SK-N-SH treated with all-trans-retinoic acid at 6 μM for 48 hours (cell line): Measurements from ENCODE around the gene CACHD1.

Source experiments
- ATAC-seq: fragments of 200-7000 bp; cut with Tn5 transposase; 3 replicates; pipeline ENCODE4 v1.9.1; 2020; ENCODE audit warnings: mild to moderate bottlenecking, moderate library complexity
- ARNTL ChIP-seq: fragments of 450-650 bp; formaldehyde crosslinking; IDR thresholded peaks from 2 replicates; pipeline ENCODE4 v1.5.0; 2020; ENCODE audit warnings: low read depth, mild to moderate bottlenecking, moderate library complexity, borderline replicate concordance
- BACH2 ChIP-seq: fragments of 250-450 bp; sonication (Bioruptor Pico); IDR thresholded peaks from 2 replicates; pipeline ENCODE4 v1.9.0; 2021; ENCODE audit warnings: mild to moderate bottlenecking, borderline replicate concordance
- CREB5 ChIP-seq: fragments of 250-450 bp; sonication (Bioruptor Pico); IDR thresholded peaks from 2 replicates; pipeline ENCODE4 v1.5.1; 2020; ENCODE audit warnings: low read depth, mild to moderate bottlenecking, moderate library complexity
- CSDC2 ChIP-seq: fragments of 250-450 bp; sonication (Bioruptor Pico); IDR thresholded peaks from 2 replicates; pipeline ENCODE4 v1.5.0; 2020; ENCODE audit warnings: mild to moderate bottlenecking, moderate library complexity
- ESRRG ChIP-seq: fragments of 250-450 bp; sonication (Bioruptor Pico); IDR thresholded peaks from 2 replicates; pipeline ENCODE4 v1.6.1; 2021; ENCODE audit warnings: mild to moderate bottlenecking
- GLIS3 ChIP-seq: fragments of 250-450 bp; sonication (Bioruptor Pico); IDR thresholded peaks from 2 replicates; pipeline ENCODE4 v1.5.0; 2020; ENCODE audit warnings: mild to moderate bottlenecking, moderate library complexity
- ISL1 ChIP-seq: fragments of 250-450 bp; sonication (Bioruptor Pico); IDR thresholded peaks from 2 replicates; pipeline ENCODE4 v2.1.2; 2022; ENCODE audit warnings: mild to moderate bottlenecking, moderate library complexity
- OSR1 ChIP-seq: fragments of 250-450 bp; sonication (Bioruptor Pico); IDR thresholded peaks from 2 replicates; pipeline ENCODE4 v1.8.0; 2022; ENCODE audit warnings: moderate library complexity, mild to moderate bottlenecking, inconsistent platforms
- PATZ1 ChIP-seq: fragments of 250-450 bp; sonication (Bioruptor Pico); IDR thresholded peaks from 2 replicates; pipeline ENCODE4 v1.8.0; 2020; ENCODE audit warnings: mild to moderate bottlenecking, moderate library complexity, borderline replicate concordance
- POU6F1 ChIP-seq: fragments of 250-450 bp; sonication (Bioruptor Pico); IDR thresholded peaks from 2 replicates; pipeline ENCODE4 v1.8.0; 2021; ENCODE audit warnings: low read depth, mild to moderate bottlenecking, moderate library complexity, borderline replicate concordance
- RARB ChIP-seq: fragments of 250-450 bp; sonication (Bioruptor Pico); IDR thresholded peaks from 2 replicates; pipeline ENCODE4 v1.8.0; 2021; ENCODE audit warnings: mild to moderate bottlenecking, moderate library complexity
- SNAI2 ChIP-seq: fragments of 250-450 bp; sonication (Bioruptor Pico); IDR thresholded peaks from 2 replicates; pipeline ENCODE4 v1.5.0; 2020; ENCODE audit warnings: mild to moderate bottlenecking, moderate library complexity
- TCF4 ChIP-seq: fragments of 250-450 bp; sonication (Bioruptor Pico); IDR thresholded peaks from 2 replicates; pipeline ENCODE4 v1.8.0; 2021; ENCODE audit warnings: mild to moderate bottlenecking, moderate library complexity, borderline replicate concordance
- TOX ChIP-seq: fragments of 250-450 bp; sonication (Bioruptor Pico); IDR thresholded peaks from 2 replicates; pipeline ENCODE4 v1.8.0; 2021; ENCODE audit warnings: mild to moderate bottlenecking, moderate library complexity, borderline replicate concordance
- TSHZ2 ChIP-seq: fragments of 250-450 bp; sonication (Bioruptor Pico); IDR thresholded peaks from 2 replicates; pipeline ENCODE4 v1.5.0; 2020; ENCODE audit warnings: mild to moderate bottlenecking, moderate library complexity
- ZC3H10 ChIP-seq: fragments of 250-450 bp; sonication (Bioruptor Pico); IDR thresholded peaks from 2 replicates; pipeline ENCODE4 v1.5.1; 2021; ENCODE audit warnings: mild to moderate bottlenecking, moderate library complexity
- ZFP3 ChIP-seq: fragments of 250-450 bp; sonication (Bioruptor Pico); IDR thresholded peaks from 2 replicates; pipeline ENCODE4 v1.5.0; 2020; ENCODE audit warnings: mild to moderate bottlenecking, moderate library complexity
- ZNF565 ChIP-seq: fragments of 450-650 bp; formaldehyde crosslinking; conservative IDR thresholded peaks from 2 replicates; pipeline ENCODE4 v1.5.0; 2020; ENCODE audit warnings: low read depth, mild to moderate bottlenecking, moderate library complexity
- ZNF70 ChIP-seq: fragments of 450-650 bp; formaldehyde crosslinking; IDR thresholded peaks from 2 replicates; pipeline ENCODE4 v1.5.0; 2020; ENCODE audit warnings: mild to moderate bottlenecking, moderate library complexity
- ZNF8 ChIP-seq: fragments of 450-650 bp; formaldehyde crosslinking; IDR thresholded peaks from 2 replicates; pipeline ENCODE4 v1.5.0; 2020; ENCODE audit warnings: mild to moderate bottlenecking, moderate library complexity

CACHD1 gene

GRCh38 chr1:64692911-64693310 lies 223.0 kb downstream of the CACHD1 start:
- no peak for ATAC-seq
- TF ChIP-seq POU6F1 (CRISPR knock-in tag): no peak
- TF ChIP-seq ESRRG (CRISPR knock-in tag): no peak
- no peak for TF ChIP-seq ZNF565 (CRISPR knock-in tag)
- TF ChIP-seq ZFP3: no peak
- TF ChIP-seq ISL1 (CRISPR knock-in tag): no peak
- TF ChIP-seq SNAI2 (CRISPR knock-in tag): no peak
- no peak for TF ChIP-seq CREB5 (CRISPR knock-in tag)
- TF ChIP-seq ZC3H10 (CRISPR knock-in tag): no peak
- TF ChIP-seq TSHZ2 (CRISPR knock-in tag): no peak
- no peak for TF ChIP-seq TOX (CRISPR knock-in tag)
- no peak for TF ChIP-seq CSDC2 (CRISPR knock-in tag)
- TF ChIP-seq ZNF70 (CRISPR knock-in tag): no peak

GRCh38 chr1:64693406-64693805 lies 223.5 kb downstream of the CACHD1 start:
- TF ChIP-seq ZNF565 (CRISPR knock-in tag) (no peak), BACH2 (no peak), TCF4 (no peak), ZNF8 (CRISPR knock-in tag) (no peak), TSHZ2 (CRISPR knock-in tag) (no peak), ARNTL (CRISPR knock-in tag) (no peak), TOX (CRISPR knock-in tag) (no peak), CSDC2 (CRISPR knock-in tag) (no peak), GLIS3 (CRISPR knock-in tag) (no peak), OSR1 (CRISPR knock-in tag) (no peak), ZNF70 (CRISPR knock-in tag) (no peak), ISL1 (CRISPR knock-in tag) (no peak), POU6F1 (CRISPR knock-in tag) (no peak)
- ATAC-seq: no peak

GRCh38 chr1:64696879-64697278 lies 226.9 kb downstream of the CACHD1 start:
- ATAC-seq: no peak
- TF ChIP-seq TCF4: no peak
- no peak for TF ChIP-seq GLIS3 (CRISPR knock-in tag)
- TF ChIP-seq TSHZ2 (CRISPR knock-in tag): no peak
- TF ChIP-seq PATZ1 (CRISPR knock-in tag): no peak
- TF ChIP-seq OSR1 (CRISPR knock-in tag): no peak
- no peak for TF ChIP-seq ZNF565 (CRISPR knock-in tag)
- no peak for TF ChIP-seq BACH2
- TF ChIP-seq ZFP3: no peak
- TF ChIP-seq CSDC2 (CRISPR knock-in tag): no peak
- no peak for TF ChIP-seq ZNF8 (CRISPR knock-in tag)
- no peak for TF ChIP-seq ZC3H10 (CRISPR knock-in tag)
- no peak for TF ChIP-seq TOX (CRISPR knock-in tag)
- no peak for TF ChIP-seq RARB (CRISPR knock-in tag)
